Loucy (cell line): Measurements from ENCODE around the gene TEAD1.

Experiments used
- CTCF ChIP-seq: fragments of 200-600 bp; sonication (generic); conservative IDR thresholded peaks from 2 replicates; pipeline ENCODE4 v1.5.1; 2014; ENCODE audit warnings: mild to moderate bottlenecking, antibody characterized with exemption, low read length
- EZH2phosphoT487 ChIP-seq: fragments of 200-600 bp; IDR thresholded peaks from 2 replicates; pipeline ENCODE4 v1.6.1; 2018; ENCODE audit warnings: antibody characterized with exemption, mild to moderate bottlenecking, moderate library complexity, borderline replicate concordance

DNA sequence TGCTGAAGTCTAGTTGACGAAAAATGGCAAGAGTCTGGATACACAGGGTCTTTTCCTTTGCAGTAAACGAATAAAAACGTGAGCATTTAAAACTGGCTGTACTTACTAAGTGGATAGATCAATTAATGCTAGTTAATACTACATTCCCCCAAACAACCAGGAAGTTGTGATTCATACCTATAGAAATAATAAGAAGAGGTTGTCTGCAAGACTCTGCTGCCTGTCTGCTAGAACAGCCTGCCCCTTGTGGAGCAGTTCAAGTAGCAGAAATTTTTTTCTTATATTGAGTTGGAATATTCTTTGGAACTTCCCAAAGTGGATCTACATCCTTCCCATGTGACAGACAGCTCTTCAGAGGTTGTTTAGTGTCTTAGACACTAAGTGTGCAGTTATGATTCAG lies 86.8 kb downstream of the TEAD1 start:
- TF ChIP-seq CTCF (peak; percentile 39), EZH2phosphoT487 (no peak)
